Loucy (cell line): ENCODE measurements around the gene CSF1.

ENCODE experiments used
- EZH2phosphoT487 ChIP-seq: fragments of 200-600 bp; IDR thresholded peaks from 2 replicates; pipeline ENCODE4 v1.6.1; 2018; ENCODE audit warnings: antibody characterized with exemption, mild to moderate bottlenecking, moderate library complexity, borderline replicate concordance
- TF ChIP-seq, protein P1 (sequence below): fragments of 200-600 bp; sonication (generic); conservative IDR thresholded peaks from 2 replicates; pipeline ENCODE4 v1.5.1; 2014; ENCODE audit warnings: mild to moderate bottlenecking, antibody characterized with exemption, low read length

DNA sequence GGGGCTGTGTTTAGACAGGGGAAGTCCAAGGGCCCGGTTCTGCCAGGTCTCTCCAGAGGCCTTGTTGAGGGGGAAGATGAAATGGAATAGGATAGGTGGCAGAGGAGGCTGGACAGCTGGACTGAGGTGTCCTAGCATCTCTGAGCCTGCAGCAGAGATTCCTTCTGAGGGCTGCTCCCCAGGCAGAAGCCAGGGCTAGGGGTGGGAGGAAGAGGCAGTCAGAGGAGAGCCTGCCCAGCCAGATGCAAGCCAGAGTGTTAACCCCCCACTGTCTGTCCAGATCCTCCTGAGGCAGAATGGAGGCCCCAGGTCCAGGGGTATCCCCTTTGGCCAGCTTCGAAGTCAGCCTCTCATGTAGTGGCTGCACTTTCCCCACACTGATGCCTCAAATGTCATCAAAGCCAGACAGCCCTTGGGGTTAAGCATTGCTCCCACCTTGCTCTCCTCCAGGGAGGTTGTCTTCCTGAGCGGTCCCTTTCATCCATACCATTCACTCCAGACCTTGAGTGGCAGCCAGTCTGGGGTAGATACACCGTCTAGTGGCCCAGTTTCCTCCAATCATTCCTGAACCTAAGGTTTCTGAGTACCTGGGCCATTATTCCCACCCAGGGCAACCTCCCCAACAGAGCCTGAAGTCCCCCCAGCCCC lies 1.7 kb downstream of the CSF1 start:
- TF ChIP-seq, protein P1, sequence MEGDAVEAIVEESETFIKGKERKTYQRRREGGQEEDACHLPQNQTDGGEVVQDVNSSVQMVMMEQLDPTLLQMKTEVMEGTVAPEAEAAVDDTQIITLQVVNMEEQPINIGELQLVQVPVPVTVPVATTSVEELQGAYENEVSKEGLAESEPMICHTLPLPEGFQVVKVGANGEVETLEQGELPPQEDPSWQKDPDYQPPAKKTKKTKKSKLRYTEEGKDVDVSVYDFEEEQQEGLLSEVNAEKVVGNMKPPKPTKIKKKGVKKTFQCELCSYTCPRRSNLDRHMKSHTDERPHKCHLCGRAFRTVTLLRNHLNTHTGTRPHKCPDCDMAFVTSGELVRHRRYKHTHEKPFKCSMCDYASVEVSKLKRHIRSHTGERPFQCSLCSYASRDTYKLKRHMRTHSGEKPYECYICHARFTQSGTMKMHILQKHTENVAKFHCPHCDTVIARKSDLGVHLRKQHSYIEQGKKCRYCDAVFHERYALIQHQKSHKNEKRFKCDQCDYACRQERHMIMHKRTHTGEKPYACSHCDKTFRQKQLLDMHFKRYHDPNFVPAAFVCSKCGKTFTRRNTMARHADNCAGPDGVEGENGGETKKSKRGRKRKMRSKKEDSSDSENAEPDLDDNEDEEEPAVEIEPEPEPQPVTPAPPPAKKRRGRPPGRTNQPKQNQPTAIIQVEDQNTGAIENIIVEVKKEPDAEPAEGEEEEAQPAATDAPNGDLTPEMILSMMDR: no peak
- no peak for TF ChIP-seq EZH2phosphoT487
